NOMO-1 treated with dmso at 0.1 percent for 144 hours (cell line): Measurements from ENCODE around the gene SLC16A13.

Experiments
- DNase-seq: peaks from one replicate; lab custom pipeline; 2025; ENCODE audit not compliant: unreplicated experiment; lab: John Stamatoyannopoulos, UW

Gene SLC16A13

GRCh38 chr17:7011415-7011814, 24.4 kb upstream of the SLC16A13 start:
- DNase-seq = no peak

GRCh38 chr17:7011942-7012254, 23.9 kb upstream of the SLC16A13 start:
- no peak for DNase-seq

DNA sequence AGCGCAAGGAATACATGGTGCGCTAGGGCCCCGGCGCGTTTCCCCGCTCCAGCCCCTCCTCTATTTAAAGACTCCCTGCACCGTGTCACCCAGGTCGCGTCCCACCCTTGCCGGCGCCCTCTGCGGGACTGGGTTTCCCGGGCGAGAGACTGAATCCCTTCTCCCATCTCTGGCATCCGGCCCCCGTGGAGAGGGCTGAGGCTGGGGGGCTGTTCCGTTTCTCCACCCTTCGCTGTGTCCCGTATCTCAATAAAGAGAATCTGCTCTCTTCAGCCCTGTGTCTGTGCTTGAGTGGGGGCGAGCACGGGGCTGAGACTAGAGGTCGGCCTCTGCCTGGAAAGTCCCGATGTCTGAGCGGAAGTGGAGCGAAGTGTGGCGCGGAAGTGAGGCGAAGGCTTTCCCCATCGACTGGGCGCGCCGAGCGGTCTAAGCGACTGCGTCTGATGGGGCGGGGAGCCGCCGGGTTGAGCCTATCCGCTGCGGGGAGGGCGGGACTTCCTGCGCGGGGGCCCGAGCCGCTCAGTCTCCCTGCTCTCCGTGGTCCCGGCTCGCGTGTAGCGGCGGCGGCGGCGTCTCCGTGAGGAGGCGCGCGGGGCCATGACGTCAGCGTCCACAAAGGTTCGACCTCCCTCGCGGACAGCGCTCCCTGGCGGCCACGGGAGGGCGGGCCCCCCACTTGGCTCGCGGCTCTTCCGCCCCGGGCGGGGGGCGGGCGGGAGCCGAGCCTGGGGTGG, 21.4 kb upstream of the SLC16A13 start:
- peak; percentile 97 for DNase-seq

GRCh38 chr17:7014995-7015958, 20.5 kb upstream of the SLC16A13 start:
- DNase-seq = no peak

DNA sequence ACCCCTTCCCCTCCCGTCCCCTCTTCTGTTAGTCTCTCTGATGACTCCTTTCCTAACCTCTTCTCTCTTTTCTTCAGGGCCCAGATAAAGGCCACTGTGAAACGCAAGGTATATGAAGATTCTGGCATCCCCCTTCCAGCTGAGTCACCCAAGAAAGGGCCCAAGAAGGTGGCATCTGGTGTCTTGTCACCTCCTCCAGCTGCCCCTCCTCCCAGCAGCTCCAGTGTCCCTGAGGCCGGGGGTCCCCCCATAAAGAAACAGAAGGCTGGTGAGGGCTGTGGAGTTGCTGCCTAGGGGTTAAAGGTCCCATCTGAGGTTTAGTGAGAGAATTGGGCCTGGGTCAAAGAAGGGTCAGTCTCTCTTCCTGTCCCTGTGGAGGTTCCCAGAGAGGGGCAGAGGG, 19.4 kb upstream of the SLC16A13 start:
- no peak for DNase-seq

DNA sequence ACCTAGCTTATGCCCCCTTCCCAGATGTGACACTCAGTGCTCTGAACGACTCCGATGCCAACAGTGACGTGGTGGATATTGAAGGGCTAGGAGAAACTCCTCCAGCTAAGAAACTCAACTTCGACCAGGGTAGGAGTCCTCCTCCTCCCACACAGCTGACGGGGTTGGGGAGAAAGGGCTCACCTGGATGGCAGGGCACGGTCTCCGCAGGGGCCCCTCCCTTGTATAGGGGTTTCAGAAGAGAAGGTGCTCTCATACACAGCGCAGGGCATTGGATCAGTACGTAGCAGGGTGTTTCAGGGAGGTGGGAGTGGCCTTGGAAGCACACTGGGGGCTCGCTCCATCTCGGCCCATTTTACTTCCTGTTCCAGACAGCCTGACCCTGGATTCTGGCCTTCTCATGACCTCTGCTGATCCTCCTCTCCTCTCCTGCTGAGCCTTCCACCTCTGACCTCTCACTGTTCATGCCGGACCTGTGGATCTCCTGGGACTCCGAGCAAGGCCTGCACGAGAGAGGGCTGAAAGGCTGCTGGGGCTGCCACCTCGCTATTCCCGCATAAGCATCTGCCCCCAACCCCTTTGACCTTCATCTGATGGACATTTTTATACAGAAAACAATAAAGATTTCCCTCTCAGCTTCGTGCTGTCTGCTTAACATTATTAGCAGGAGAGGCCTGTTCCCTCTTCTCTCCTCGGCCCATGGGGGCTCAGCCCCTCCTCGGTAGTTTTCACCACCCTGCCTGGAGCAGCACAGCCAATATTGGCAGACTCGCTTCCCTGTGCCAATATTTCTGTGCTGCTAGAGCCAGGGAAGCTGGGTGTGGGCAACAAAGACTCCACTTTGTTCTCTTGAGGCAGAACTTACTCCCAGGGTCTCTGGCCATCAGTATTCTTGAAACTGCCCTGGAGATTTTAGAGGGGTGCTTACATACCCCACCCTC, 18.7 kb upstream of the SLC16A13 start:
- no peak for DNase-seq

DNA sequence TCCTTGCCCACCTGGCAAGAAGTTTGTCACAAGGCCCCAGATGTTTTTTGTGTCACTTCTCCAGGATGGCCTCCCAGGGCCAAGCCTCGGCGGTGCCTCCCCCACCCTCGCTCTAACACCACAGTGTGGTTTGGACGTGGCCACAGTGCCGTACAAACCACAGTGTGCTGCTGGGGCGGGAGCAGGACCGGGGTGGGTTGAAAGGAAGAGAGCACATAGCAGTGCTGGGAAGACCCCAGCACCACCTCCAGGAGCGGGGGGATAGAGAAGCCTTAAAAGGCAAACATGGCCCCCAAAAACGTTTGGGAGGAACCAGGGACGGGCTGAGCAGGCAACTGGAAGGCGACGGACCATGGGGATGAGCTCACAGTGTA, 18.0 kb upstream of the SLC16A13 start:
- no peak for DNase-seq

- DNase-seq = no peak
Observed at GRCh38 chr17:7018331-7018964, 17.4 kb upstream of the SLC16A13 start.

- no peak for DNase-seq
Observed at GRCh38 chr17:7019367-7019766, 16.4 kb upstream of the SLC16A13 start.

GRCh38 chr17:7019839-7020519, 15.8 kb upstream of the SLC16A13 start:
- DNase-seq = no peak

- no peak for DNase-seq
Observed at GRCh38 chr17:7020894-7021664, 14.7 kb upstream of the SLC16A13 start.

- peak; percentile 57 for DNase-seq
Observed at GRCh38 chr17:7021993-7022778, 13.6 kb upstream of the SLC16A13 start.

DNA sequence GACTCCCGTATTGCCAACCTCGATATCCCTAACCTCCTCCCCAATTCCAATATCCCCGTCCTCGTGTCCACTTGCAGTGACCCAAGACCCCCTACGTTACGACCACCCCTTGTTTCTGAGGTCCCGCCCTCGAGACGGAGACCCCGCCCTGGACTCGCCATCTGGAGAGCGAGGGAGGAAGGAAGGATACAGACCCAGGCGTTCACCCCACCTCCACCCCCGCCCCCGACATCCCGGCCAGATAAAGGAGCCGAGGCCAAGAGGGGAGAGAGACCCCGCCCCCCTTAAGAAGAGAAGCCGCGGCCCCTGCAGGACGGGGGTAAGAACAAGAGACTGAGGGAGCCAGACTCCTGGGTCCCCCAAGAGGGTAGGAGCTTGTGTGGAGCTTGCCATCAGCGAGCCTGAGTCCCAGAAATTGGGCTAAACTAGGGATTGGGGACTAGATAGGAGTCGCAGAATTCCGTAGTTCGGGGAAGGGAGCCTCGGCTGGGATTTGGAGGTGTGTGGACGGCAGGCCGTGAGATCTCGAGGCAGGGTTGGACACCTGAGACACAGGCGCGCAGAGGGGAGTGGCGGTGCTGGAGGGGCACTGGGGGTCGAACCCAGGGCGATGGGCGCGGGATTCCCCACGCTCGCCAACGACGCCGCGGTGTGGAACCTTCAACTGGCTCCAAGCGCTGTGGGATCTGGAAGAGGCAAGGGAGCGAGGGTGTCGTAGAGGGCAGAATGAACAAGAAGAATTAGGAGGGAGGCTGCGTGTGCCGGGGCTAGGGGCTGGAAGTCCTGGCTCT, 12.8 kb upstream of the SLC16A13 start, which contains the start of gene BCL6B:
BCL6B (plus strand) TSS at position 270 of the 791 bp plus-strand sequence. CDS start 622 bp downstream, outside the sequence.
- DNase-seq = no peak

GRCh38 chr17:7023576-7024401, 12.0 kb upstream of the SLC16A13 start:
- peak; percentile 61 for DNase-seq

DNA sequence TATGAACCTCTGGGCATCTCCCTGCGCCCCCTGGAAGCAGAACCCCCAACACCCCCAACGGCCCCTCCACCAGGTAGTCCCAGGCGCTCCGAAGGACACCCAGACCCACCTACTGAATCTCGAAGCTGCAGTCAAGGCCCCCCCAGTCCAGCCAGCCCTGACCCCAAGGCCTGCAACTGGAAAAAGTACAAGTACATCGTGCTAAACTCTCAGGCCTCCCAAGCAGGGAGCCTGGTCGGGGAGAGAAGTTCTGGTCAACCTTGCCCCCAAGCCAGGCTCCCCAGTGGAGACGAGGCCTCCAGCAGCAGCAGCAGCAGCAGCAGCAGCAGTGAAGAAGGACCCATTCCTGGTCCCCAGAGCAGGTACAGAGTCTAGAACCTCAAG, 11.4 kb upstream of the SLC16A13 start:
- DNase-seq = no peak

DNA sequence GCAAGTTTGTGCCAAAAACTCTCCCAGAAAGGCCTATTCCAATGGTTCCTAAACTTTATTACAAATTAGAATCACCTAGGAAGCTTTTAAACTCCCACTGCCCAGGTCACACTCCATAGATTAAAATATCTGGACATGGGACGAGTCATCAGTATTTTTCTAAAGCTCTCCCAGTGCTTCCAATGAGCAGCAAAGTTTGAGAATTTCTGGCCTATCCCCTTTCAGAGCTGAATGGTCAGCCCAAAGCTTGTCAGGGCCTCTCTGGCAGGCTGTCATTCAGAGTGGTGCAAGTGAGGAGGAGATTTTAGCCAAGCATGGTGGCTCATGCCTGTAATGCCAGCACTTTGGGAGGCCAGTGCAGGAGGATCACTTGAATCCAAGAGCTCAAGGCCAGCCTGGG, 10.6 kb upstream of the SLC16A13 start:
- DNase-seq = no peak
